Measurements from ENCODE around the gene CAPN12.

GRCh38 chr19:38712161-38712748 is 32.0 kb downstream of the CAPN12 start:
- TF ChIP-seq CTCF (IDR thresholded peaks at IDR 0.05) = no peak
- TF ChIP-seq POLR2A (IDR thresholded peaks at IDR 0.05) = no peak

All from prostate gland (tissue), 2 donors.